Tibial nerve (tissue), 4 donors: Measurements from ENCODE around the gene FAHD1.

ENCODE experiments used
- CTCF ChIP-seq, 5 experiments: fragments of 200-600 bp in 3 of 5; fragments of 450-650 bp in 2 of 5; sonication (generic) in 3 of 5; IDR thresholded peaks; one replicate each; pipeline ENCODE4 v1.5.1; 2016 to 2019; ENCODE audit warnings: antibody characterized with exemption in 5 of 5, mild to moderate bottlenecking in 3 of 5, moderate library complexity in 2 of 5
- EP300 ChIP-seq, 2 donors: sonication (generic); formaldehyde crosslinking; IDR thresholded peaks; one replicate each; pipeline ENCODE4 v1.6.1; 2017; ENCODE audit warnings: antibody characterized with exemption in 2 of 2, mild to moderate bottlenecking in 1 of 2

GRCh38 chr16:1809281-1809801 lies 17.7 kb upstream of the FAHD1 start:
- TF ChIP-seq CTCF (IDR thresholded peaks at IDR 0.05), result no peak
- TF ChIP-seq EP300 (IDR thresholded peaks at IDR 0.05), result no peak
